Left colon (tissue), 2 donors: Measurements from ENCODE around the gene FUBP3. TPM values are rescaled to one million over a fixed set of nuclear protein-coding genes. Genes with fewer than 3 reads are reported as not detected.
A peak's percentile ranks its signal among the peaks of the same experiment; 100 is the strongest.

Source experiments
- ATAC-seq: fragments of 200-7000 bp; cut with Tn5 transposase; one replicate; pipeline ENCODE4 v1.9.1; 2020; ENCODE audit warnings: mild to moderate bottlenecking, moderate library complexity
- DNase-seq, 2 donors: peaks; one replicate each; pipeline ENCODE4 v3.0.0-alpha.2; 2020
- intact Hi-C, 2 donors: fragments of 100-400 bp; cut with DNase I in 1 of 2; cut with micrococcal nuclease in 1 of 2; formaldehyde crosslinking; loops; one replicate each; pipeline versions ENCODE4 v1.11.2 to v1.14.0; 2022; cut with DNase I, micrococcal nuclease
- total RNA-seq, 2 donors: library from RNA; stranded (reverse); fragmentation: NEBNext Ultra II Directional; extraction: Animal tissue kit (Norgen Biotek cat#: 25700); gene quantifications; one replicate each; pipeline ENCODE4 v1.2.1, GENCODE V29; 2021
- donor health status: DM: no; HTN: no; CAD: no.
- donor health status: DM: yes; HTN: yes; CAD: no.

The FUBP3 gene
- total RNA-seq, 2 donors from 2014 or later = 43.8 to 48.3 TPM

DNA sequence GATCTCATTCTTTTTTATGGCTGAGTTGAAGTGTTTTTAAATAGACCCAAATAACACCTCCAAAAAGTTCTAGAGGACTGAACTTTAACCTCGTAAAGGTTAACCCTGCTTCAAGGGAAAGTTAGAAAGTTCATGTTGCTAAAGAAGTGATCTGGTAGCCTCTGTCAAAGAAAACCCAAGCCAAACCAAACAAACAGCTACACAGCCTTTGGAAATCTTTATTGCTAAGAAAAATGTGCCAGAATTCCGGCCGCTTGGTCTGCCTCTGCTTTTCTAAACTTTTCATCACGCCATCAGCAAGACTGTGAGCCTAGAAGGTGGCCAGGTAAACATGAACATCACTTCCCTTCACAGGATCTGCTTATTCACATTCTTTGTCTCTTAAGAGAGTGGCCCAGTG is 17.9 kb downstream of the FUBP3 start:
- intact Hi-C loops = loop anchor here in 1 of 2 donors (5.0 kb wide), 1 partner anchor 35 kb away; no protein-coding TSS in a partner anchor
- no peak for DNase-seq
- no peak for ATAC-seq

DNA sequence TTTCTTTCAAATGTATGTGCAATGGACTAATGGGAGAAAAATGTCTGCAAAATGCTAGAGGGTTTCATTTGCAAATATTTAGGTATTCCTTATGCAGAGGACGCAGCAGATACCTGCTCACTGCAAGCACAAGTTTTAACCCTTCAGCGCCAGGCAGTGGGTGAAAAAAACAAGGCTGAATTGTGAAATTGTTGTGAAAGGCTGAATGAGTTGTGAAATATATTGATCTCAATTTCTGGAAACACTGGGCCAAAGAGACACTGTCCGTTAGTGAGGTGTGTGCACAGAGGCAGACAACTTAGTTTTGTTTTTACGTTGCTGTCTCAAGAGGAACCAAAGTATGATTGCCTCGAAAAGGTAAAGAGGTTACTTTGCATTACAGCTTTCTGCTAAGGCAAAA is 18.8 kb downstream of the FUBP3 start:
- no peak for ATAC-seq
- intact Hi-C loops = loop anchor here in 1 of 2 donors (5.0 kb wide), 1 partner anchor 36 kb away; no protein-coding TSS in a partner anchor
- DNase-seq = no peak

DNA sequence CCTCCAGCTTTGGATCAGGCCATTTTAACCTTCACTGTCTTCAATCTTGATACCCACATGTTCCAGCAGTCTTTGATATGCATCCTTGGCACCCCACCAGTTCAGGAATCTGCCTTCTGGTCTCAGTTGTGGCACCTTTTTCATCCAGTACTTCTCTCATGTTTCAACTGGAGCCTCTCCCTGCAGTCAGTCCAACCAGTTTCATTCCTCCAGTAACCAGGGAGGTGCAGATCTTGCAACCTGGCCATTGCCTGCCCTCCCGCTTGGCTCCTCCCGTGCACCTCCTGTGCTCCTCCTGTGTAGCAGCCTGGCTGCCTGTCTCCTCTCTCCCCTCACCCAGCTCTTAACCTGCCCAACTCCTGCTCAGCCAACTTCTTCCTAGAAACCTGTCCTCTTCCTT is 20.2 kb downstream of the FUBP3 start:
- no peak for ATAC-seq
- no peak for DNase-seq
- intact Hi-C loops = loop anchor here in 1 of 2 donors (5.0 kb wide), 1 partner anchor 37 kb away; no protein-coding TSS in a partner anchor

DNA sequence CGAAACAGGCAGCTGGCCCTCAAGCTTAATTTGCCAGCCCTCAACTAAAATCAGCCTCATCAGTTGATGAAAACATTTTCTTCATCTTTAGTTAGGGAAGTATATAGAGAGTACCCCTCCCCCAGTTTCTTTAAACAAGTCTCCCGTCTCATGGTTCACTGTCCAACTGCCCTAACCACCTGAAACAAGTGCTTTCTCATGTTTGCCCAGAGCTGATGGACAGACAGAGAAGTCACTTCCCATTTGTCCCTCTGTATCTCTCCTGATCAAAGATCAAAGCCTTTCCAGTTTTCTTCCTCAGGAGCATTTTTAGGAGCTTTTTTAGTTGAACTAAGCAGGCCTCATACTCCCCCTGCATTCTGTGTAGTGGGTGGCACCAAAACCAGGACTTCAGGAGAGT is 21.7 kb downstream of the FUBP3 start:
- ATAC-seq = no peak
- intact Hi-C loops = no loop called here
- no peak for DNase-seq

DNA sequence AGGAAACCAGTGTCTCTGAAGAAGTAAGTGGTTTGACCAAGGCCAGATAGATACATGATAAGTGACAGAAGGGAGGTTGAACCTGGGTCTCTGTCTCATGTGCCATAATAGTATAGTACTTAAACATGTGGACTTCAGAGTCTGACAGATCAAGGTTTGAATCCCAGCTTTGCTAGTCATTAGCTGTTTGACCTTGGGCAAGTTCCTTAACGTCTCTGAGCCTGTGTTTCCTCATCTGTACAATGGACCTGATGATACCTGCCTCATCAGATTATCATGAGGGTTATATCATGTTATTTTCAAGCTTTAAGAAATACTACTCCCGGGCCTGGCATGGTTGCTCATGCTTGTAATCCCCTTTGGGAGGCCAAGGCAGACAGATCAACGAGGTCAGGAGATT is 24.9 kb downstream of the FUBP3 start:
- intact Hi-C loops = no loop called here
- no peak for ATAC-seq
- no peak for DNase-seq

DNA sequence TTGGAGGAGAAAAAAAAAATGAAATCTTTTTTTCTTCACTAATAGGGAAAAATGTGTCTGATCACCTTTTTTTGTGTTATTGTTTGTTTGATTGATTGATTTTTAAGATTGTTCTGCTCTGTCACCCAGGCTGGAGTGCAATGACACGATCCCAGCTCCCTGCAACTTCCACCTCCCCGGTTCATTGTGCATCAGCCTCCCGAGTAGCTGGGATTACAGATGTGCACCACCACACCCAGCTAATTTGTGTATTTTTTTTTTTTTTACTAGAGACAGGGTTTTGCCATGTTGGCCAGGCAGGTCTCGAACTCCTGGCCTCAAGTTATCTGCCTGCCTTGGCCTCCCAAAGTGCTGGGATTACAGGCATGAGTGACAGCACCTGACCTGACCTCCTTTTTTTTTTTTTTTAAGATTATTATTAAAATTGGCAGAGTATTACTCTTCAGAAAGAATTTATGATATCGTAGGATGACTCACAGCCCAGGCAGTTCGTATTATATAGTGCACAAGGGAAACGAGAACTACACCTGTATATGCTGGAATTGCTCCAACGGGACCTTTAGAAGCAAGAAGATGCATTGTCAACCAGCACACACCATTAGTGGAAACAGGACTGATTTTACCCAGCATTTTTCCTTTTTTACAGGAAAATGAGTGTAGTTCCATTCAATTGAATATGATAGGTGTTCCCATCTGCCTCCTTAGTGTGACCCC is 27.7 kb downstream of the FUBP3 start:
- ATAC-seq (peak; percentile 52), DNase-seq (no peak)
- intact Hi-C loops = no loop called here

DNA sequence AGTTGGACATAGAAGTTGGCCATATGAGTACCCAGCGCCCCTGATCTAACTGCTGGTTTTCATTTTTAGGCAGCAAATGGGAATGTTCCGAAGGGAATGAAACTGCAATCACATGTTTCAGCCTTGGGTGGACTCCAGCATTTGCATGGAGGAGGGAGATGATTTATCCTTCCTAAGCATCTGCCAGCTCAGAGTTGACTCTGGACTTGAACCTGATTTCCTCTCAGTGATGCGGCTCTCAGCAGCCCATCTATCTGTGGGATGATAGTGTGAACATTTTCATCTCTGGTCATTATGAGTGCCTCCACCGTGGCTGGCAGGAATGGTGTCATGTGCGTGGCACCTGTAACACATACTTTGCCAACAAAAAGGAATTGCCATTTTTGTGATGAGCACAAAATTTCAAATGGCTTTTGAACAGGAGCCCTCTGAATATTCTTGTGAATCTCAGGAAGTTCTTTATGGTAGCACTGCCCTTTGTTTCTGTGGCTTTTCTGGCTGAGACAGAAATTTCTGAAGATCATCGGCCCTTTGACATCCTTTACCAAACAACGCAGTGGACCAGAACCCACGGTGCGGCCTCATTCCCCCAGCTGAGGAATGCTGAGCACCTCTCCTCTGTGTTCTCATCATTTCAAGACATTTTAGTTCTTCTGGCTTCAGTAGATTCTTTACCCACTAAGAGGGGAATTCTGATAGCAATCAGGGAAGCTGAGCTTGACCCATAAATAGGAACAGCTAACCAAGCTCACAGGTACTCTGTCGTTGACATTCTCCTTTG is 28.5 kb downstream of the FUBP3 start:
- no peak for DNase-seq
- ATAC-seq = no peak
- intact Hi-C loops = no loop called here

DNA sequence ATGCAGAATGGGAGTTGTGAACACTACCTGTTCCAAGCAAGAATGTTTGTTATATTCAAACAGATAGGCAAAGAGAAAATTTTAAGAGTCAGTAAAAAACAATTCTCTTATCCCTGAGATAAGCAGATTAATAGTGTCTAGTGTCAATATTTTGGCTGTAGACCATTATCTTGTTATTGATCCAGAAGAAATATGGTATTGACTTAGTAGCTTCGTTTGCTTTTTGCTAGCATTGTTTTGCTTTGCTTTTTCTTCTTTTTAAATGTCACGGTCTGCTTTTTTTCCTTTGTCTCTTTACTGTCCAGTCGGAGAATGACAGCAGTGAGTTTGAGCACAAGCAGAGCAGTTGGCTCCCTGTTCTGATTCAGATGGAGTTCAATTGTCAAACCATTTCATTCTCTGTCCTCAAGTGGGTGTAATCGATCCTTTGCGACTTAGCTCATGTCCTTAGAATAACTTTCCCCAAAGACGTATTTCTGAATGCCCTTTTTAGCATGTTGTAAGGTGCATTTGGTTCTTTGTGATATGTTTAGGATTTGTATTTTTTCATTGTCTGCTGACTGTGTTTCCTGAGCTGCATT is 29.3 kb downstream of the FUBP3 start:
- intact Hi-C loops = no loop called here
- DNase-seq (no peak), ATAC-seq (no peak)

DNA sequence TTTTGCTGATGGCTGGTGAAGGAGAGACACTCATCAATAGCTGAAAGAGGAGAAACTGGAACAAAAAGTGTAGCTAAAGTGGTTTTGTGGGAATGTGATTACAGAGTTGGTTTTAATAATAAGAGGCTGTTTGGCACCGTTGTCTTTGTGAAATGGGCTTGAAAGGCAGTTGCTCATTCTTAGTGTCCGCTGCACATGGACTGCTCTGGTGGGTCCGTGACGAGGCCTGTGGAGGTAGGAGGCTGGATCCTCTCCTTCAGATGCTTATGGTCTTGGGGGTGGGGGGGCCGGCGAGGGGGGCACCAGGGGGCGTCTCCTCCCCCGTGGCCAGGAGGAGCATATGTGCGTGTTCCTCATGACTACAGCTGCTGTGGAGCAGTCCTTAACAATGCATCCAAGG is 29.8 kb downstream of the FUBP3 start:
- ATAC-seq (no peak), DNase-seq (no peak)
- intact Hi-C loops = no loop called here

DNA sequence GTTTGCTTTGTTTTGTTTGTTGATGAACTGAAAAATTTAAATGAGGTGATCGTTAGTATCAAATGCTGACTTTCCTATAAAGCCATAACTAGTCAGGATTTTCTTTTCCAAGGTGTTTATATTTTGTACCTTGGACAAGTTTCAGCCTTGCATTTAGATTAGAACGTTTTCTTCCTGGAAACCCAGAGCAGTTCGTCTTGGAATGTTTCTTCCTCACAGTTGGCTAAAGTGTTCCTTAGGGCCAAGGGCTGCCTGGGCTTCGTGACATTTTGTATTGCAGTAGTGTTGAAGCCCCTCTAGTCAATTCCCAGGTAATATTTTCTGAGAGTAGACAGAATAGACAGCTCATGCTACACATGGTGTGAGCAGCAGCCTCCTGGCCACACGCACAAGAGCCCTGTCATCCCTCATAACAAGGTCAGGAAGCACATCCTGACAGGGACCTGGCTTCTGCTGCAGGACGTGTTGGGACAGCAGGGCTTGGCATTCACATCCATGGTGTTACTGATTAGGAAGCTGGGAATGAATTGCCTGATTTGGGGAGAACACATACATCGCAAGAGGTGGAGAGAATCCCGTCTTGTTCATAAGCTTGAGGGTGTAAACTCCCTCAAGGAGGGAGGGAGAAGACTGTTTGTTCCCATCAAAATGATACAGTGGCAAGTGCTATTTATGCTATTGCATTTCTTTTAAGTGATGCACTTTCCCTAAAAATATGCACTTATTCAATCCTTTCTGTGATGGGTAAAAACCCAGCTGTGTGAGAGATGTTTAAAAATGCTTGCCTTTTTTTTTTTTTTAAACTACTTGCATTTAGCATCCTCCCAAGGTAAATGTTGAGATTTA is 31.7 kb downstream of the FUBP3 start:
- ATAC-seq = no peak
- intact Hi-C loops = no loop called here
- no peak for DNase-seq

DNA sequence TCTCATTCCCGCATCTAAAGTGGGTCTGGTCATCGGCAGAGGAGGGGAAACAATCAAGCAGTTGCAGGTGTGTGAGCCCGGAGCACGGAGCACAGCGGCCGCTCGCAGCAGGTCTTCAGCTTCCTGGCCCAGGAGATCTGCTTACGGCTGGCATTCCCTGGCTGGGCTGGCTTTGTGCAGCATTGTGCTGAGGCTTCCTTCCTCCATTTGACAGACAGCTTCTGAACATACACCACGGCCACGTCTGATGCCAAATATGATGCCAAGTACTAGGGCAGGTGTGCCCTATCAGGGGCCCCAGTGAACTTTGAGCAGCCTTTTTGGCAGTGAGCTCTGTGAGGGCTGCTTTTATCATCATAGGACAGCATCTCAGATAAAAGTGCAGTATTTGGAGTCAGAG is 37.1 kb downstream of the FUBP3 start:
- ATAC-seq (no peak), DNase-seq (no peak)
- intact Hi-C loops = no loop called here

DNA sequence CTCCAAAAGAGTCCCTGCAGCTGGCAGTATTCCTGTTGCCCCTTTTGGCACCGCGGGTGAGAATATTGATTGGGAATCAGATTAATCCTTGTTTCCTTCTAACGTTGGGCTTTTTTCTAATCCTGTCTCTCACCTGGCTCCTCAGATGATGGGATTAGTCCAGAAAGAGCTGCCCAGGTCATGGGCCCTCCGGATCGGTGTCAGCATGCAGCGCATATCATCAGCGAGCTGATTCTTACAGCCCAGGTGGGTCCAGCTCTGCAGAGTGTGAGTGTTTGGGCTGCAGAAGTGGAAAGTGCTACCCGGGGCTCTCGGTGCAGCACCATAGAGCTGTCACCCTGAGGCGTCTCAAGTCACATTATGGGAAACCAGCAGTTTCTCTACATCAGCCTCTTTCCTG is 44.1 kb downstream of the FUBP3 start:
- no peak for DNase-seq
- no peak for ATAC-seq
- intact Hi-C loops = no loop called here

DNA sequence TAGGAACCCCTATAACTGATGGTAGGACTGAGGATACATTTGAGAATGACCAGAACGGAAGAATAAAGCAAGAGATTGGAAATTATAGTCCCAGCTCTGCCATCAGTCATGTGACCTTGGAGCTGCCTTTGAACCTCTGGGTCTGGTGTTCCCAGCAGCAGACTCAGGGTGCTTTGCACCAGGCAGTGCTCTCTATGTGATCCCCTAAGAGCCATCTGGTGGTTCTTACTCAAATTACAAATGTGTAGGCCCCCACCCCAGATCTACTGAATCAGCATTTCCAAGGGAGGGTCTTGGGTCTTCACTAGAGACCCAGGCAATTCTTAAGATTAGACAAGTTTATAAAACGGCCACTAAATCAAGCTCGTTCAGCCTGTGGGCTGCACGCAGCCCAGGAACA is 44.8 kb downstream of the FUBP3 start:
- no peak for DNase-seq
- no peak for ATAC-seq
- intact Hi-C loops = no loop called here

DNA sequence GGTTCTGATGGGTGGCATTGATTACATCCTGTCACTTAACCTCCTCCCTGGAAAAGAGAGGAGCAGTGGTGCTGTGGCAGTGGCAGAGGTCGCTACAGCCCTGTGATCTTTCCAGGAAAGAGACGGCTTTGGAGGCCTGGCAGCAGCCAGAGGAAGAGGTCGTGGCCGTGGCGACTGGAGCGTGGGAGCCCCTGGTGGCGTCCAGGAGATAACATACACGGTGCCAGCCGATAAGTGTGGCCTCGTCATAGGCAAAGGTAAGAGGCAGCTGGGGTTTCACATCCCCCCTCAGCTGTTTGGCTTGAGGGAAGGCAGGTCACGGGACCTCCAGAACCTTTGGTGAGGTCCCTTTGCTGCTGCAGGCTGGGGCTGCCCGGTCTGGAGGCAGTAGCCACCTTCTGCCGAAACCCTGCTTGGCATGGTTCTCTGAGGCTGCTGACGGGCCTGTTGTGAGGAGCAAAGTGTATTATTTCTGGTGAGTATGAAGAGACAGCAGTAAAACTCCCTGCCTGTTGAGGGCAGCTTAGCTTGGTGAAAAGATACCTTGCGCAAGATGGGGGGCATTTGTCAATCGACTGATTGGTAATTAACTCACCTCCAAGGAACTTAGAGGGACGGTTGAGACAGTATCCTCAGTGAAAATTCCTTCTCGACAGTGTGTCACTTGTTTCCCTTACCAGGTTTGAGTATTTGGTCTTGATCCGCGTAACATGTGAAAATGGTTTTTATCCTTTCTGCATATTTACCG is 47.0 kb downstream of the FUBP3 start:
- intact Hi-C loops = no loop called here
- no peak for ATAC-seq
- no peak for DNase-seq

DNA sequence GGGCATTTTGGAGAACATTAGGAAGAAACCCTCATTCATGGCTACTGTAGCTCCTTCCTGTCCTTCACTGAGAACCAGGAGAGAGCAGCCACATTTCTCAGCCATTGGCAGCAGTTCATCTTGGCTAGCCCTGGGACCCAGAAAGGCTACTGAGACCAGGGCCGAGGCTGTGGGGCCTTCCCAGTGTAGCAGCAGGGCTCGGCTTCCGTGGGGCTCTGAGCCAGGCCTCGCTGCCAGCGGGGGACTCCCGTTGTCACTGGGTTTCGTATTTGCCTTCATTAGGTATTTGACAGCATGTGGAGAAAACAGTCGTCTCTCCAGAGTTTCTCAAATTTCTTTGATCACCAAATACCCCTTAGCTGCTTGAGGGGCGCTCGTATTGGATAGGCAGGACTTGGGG is 47.7 kb downstream of the FUBP3 start:
- no peak for ATAC-seq
- intact Hi-C loops = no loop called here
- no peak for DNase-seq

DNA sequence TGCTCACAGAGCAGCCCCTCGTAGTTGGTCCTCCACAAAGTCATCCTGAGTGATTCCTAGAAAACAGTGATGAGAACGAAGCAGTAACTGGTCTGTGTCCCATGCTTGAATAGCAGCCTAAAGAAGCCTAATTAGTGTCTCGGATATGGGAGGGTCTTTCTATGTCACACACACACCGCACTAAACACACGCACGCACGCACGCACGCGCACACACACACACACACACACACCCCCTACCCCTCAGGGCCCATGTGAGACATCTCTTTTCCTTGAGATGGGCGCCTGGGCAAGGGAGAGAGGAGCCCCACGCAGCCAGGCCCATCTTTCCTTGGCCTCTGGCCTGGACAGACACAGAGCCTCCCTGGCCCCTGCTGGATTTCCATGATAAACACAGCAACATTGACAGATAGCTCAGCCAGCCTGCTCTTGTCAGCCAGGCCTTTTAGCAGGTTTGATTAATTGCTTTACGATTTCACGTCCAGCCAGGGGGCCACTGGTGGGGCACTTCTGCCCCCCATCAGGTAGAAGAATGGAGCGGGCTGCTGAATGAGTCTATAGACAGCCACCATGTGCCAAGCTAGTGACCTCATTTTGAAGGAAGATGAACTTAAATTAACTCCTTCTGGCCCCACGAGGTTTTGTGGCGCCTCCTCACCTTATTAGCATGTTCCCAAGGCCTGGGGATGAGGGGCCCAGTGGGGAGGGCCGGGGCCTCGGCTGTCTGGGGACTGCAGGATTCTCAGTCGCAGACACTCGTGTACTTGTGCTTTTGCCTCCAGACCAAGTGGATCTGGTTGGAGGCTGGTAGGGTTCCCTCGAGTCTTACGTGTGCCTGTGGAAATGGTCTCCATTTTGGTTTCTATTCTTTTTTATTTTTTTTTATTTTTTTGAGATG is 48.8 kb downstream of the FUBP3 start:
- ATAC-seq = no peak
- intact Hi-C loops = no loop called here
- DNase-seq = no peak

DNA sequence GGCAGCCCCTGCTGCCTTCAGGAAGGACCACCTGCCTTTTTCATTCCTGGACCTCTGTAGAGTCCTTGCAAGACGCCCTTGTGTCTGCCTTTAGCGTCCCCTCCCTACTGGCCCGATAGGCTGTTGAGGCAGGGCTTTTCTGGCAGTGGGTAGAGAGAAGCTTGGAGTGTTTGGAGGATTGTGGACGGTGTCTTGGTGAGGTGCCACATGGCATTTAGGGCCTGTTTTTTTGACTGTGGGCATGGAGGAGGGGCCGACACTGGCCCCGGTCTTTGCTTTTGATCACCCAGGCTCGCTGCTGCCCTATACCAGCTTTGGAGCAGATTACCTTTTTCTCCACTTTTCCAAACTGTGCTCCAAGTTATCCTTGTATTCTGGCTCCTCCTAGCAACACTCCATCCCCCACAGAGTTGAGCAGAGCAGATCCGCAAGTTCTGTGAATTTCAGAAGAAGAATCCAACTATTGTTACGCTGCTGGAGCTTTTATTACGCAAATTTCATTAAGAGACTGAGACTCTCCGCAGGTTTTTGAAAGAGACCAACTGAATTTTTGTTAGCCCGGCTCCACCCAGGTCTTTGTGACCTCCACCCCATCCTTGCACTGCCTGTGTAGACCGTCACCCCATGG is 50.2 kb downstream of the FUBP3 start:
- no peak for DNase-seq
- intact Hi-C loops = no loop called here
- ATAC-seq = no peak
